ENCODE data around the gene NOP9. TPM values are rescaled to one million over a fixed set of nuclear protein-coding genes. Genes with fewer than 3 reads are reported as not detected.

Gene NOP9
- total RNA-seq, 1 donor from 2014 or later, result 23.2 TPM

DNA sequence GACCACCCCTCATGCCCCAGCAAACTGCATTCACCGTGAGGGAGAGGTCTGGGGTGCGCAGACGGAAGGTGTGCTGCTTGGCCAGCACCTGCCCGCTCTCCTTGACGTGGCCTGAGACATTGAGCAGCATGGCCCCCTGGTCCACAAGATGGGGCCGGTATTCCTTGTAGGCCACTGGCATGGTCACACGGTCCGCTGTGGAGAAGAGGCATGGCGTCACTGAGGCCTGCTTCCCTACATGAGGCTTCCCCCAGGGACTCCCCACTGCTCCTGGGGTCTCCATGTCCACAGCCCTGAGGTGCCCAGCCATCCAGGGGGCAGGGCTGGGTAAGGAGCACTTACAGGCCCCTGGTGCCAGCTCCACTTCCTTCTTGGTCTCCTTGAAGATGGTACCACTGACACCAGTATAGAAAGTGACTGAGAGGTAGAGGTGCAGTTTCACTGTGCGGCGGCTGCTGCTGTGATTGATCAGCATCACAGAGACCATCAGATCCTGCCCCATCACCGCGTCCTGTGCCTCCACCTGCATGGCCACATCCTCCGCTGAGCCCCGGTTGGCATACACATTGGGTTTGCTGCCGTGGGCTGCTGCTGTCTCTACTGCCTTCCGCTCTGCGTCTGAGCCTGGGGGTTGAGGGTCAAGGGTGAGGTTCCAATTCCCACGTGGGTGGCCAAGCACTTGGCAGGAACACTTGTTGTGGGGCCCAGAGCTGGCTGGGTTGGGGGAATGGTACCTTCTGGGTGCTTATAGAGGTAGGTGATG, 44.8 kb upstream of the NOP9 start:
- H3K27me3 ChIP-seq (ENCODE audit: control insufficient read depth, insufficient read depth, low read length), result no peaks in the 10 kb centered on the region
- no peak overlapping the region for H3K4me3 ChIP-seq (ENCODE audit: low read depth, low read length)
- FAIRE-seq (no peak), DNase-seq (ENCODE audit: low read depth) (no peak)
- H3K36me3 ChIP-seq (ENCODE audit: control insufficient read depth, insufficient read depth, low read length), result peaks cover 44% of the 10 kb centered on the region
- TF ChIP-seq, protein P1, sequence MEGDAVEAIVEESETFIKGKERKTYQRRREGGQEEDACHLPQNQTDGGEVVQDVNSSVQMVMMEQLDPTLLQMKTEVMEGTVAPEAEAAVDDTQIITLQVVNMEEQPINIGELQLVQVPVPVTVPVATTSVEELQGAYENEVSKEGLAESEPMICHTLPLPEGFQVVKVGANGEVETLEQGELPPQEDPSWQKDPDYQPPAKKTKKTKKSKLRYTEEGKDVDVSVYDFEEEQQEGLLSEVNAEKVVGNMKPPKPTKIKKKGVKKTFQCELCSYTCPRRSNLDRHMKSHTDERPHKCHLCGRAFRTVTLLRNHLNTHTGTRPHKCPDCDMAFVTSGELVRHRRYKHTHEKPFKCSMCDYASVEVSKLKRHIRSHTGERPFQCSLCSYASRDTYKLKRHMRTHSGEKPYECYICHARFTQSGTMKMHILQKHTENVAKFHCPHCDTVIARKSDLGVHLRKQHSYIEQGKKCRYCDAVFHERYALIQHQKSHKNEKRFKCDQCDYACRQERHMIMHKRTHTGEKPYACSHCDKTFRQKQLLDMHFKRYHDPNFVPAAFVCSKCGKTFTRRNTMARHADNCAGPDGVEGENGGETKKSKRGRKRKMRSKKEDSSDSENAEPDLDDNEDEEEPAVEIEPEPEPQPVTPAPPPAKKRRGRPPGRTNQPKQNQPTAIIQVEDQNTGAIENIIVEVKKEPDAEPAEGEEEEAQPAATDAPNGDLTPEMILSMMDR (IDR thresholded peaks at IDR 0.05; ENCODE audit: insufficient read depth, low read length, severe bottlenecking), result no peak

DNA sequence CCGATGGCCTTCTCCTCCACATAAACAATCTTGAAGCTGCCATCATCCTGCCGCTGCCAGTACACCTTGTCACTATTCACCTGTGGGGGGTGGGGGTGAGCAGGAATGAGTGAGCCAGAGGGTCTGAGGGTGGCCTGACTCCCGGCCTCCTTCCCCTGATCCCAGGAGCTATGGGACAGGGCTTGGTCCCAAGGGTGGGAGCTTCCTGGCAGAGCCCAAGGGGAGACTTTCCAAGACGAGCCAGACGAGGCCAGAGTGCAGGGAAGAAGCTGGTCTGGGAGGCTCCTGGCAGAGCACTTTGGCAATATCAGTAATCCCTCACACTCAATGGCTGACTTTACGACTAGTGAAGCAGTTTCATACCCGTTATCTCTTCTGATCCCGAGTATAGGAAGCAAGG, 44.2 kb upstream of the NOP9 start:
- TF ChIP-seq, protein P1 (IDR thresholded peaks at IDR 0.05; ENCODE audit: insufficient read depth, low read length, severe bottlenecking), result no peak
- DNase-seq (ENCODE audit: low read depth) (no peak), FAIRE-seq (no peak)
- Histone ChIP-seq H3K4me3 (ENCODE audit: low read depth, low read length) (no peak overlapping the region), H3K36me3 (ENCODE audit: control insufficient read depth, insufficient read depth, low read length) (peaks cover 43% of the 10 kb centered on the region), H3K27me3 (ENCODE audit: control insufficient read depth, insufficient read depth, low read length) (no peaks in the 10 kb centered on the region)

DNA sequence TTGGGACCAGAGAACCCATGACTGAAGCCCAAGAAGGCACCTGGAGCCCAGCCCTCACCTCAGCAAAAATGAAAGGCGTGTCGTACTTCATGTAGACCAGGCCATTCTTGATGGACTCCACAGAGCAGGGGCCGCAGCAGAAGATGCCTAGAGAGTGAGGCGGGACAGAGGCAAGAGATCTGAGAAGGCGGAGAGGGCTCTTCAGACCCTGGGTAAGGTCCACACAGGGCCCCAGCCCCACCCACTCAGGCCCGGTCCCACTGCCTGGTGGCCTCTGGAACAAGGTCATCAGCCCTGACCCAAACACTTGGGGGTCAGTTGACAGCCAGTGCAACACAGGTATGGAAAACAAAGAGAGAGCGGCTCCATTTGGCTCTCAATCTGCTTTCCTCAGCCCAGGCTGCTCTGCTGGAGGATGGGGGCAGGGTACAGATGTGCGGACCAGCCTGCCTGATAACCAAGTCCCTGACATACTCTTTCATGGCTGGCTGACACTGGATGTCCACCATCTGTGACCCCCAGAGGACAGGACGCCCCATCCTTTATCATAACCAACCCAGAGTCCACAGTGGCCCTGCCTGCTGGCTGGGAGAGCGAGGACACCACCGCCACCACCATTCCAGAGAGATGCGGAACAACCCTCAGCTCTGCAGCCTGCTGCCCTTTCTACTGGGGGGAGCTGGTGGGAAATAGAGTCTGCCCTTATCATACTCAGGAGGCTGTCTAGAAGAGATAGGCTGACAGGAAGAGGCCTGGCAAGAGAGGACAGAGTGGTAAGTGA, 43.5 kb upstream of the NOP9 start:
- no peak for FAIRE-seq
- Histone ChIP-seq H3K36me3 (ENCODE audit: control insufficient read depth, insufficient read depth, low read length) (peaks cover 44% of the 10 kb centered on the region), H3K4me3 (ENCODE audit: low read depth, low read length) (no peak overlapping the region), H3K27me3 (ENCODE audit: control insufficient read depth, insufficient read depth, low read length) (no peaks in the 10 kb centered on the region)
- TF ChIP-seq, protein P1 (IDR thresholded peaks at IDR 0.05; ENCODE audit: insufficient read depth, low read length, severe bottlenecking), result no peak
- DNase-seq (ENCODE audit: low read depth), result no peak

DNA sequence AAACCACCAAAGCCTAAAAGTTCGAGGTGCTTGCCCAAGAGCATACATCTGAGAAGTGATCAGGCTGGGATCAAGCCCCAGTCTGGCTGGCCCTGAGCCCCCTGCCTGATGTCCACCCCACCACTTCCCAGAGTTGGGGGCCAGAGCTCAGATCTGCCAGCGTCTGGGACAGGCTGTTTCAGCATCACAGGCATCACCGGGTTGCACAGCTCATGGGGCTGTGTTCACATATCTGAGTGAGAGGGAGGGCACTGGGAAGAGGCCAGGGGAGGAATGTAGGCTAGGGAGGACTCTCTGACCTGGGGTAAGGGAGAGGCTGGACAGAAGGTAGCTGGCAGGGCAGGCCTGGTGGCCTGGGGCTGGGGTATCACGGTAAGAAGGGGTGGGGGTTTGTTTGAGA, 42.7 kb upstream of the NOP9 start:
- H3K27me3 ChIP-seq (ENCODE audit: control insufficient read depth, insufficient read depth, low read length), result no peaks in the 10 kb centered on the region
- DNase-seq (ENCODE audit: low read depth) (no peak), FAIRE-seq (no peak)
- peaks cover 47% of the 10 kb centered on the region for H3K36me3 ChIP-seq (ENCODE audit: control insufficient read depth, insufficient read depth, low read length)
- H3K4me3 ChIP-seq (ENCODE audit: low read depth, low read length), result no peak overlapping the region
- TF ChIP-seq, protein P1 (IDR thresholded peaks at IDR 0.05; ENCODE audit: insufficient read depth, low read length, severe bottlenecking), result no peak

DNA sequence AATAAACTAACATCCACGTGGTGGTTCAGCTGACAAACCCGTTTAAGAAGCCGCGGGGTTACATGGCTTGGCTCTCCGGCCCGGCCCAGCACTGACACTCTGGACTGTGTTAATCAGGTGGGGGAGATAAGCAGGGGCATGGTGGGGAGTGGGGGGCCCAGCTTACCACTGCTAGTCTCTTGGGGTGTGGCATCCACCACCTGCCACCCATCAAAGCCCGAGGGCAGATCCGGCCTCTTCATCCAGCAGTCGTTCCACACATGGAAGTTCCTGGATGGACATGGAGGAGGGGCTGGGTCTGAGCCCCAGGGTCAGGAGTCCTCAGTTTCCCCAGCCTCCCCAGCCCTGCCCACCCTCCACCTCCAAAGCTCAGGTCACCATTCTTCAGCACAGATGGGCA, 41.5 kb upstream of the NOP9 start:
- no peak overlapping the region for H3K4me3 ChIP-seq (ENCODE audit: low read depth, low read length)
- DNase-seq (ENCODE audit: low read depth), result no peak
- H3K27me3 ChIP-seq (ENCODE audit: control insufficient read depth, insufficient read depth, low read length), result no peaks in the 10 kb centered on the region
- TF ChIP-seq, protein P1 (IDR thresholded peaks at IDR 0.05; ENCODE audit: insufficient read depth, low read length, severe bottlenecking), result no peak
- no peak for FAIRE-seq
- H3K36me3 ChIP-seq (ENCODE audit: control insufficient read depth, insufficient read depth, low read length), result peaks cover 42% of the 10 kb centered on the region
